HG03045 (cell line): ENCODE results near the gene SLC2A4RG.

Source experiments
- ATAC-seq: cut with Tn5 transposase; IDR thresholded peaks from one replicate; pipeline ENCODE4 v1.9.1; 2021; ENCODE audit warnings: mild to moderate bottlenecking, moderate library complexity; ENCODE audit not compliant: unreplicated experiment

SLC2A4RG gene

GRCh38 chr20:63739130-63740069 lies at the start of gene SLC2A4RG:
SLC2A4RG (plus strand) TSS chr20:63739776; CDS start chr20:63739913, 137 bp downstream.
- peak; percentile 49 for ATAC-seq

- ATAC-seq: no peak
These were observed 49.3 kb upstream of the SLC2A4RG start for GRCh38 chr20:63690003-63690897.

GRCh38 chr20:63690898-63691710 lies 48.5 kb upstream of the SLC2A4RG start:
- no peak for ATAC-seq

GRCh38 chr20:63691711-63692435 lies 47.7 kb upstream of the SLC2A4RG start:
- no peak for ATAC-seq

GRCh38 chr20:63692436-63693082 lies 47.0 kb upstream of the SLC2A4RG start:
- no peak for ATAC-seq

GRCh38 chr20:63693083-63693732 lies 46.4 kb upstream of the SLC2A4RG start:
- ATAC-seq: no peak

GRCh38 chr20:63693733-63694583 lies 45.6 kb upstream of the SLC2A4RG start:
- no peak for ATAC-seq

GRCh38 chr20:63694584-63695423 lies 44.8 kb upstream of the SLC2A4RG start:
- no peak for ATAC-seq

- no peak for ATAC-seq
These were observed 43.9 kb upstream of the SLC2A4RG start for GRCh38 chr20:63695424-63696305.

GRCh38 chr20:63696306-63696627 lies 43.3 kb upstream of the SLC2A4RG start:
- ATAC-seq: no peak

- no peak for ATAC-seq
These were observed 42.8 kb upstream of the SLC2A4RG start, which contains the start of gene TNFRSF6B for GRCh38 chr20:63696628-63697356. TNFRSF6B (plus strand) TSS chr20:63696652; CDS start chr20:63696768, 116 bp downstream.

GRCh38 chr20:63697357-63697867 lies 42.2 kb upstream of the SLC2A4RG start:
- no peak for ATAC-seq

GRCh38 chr20:63697868-63698545 lies 41.6 kb upstream of the SLC2A4RG start:
- no peak for ATAC-seq

GRCh38 chr20:63698739-63699465 lies 40.7 kb upstream of the SLC2A4RG start:
- ATAC-seq: no peak
